ENCODE data around the gene SAMSN1. TPM values are rescaled to one million over a fixed set of nuclear protein-coding genes. Genes with fewer than 3 reads are reported as not detected.

Gene SAMSN1
- total RNA-seq, 3 donors from 2014 or later (not counting 1 experiment from before 2014, with no cell fraction given) = 17.7 to 101 (median 18.2) TPM

GRCh38 chr21:14479241-14479786 lies 66.8 kb downstream of the SAMSN1 start:
- Mint-ChIP-seq H3K4me3 (no peak overlapping the region), H3K27me3 (ENCODE audit: low read depth in 2 of 2) (no peaks in the 10 kb centered on the region), H3K36me3 (no peaks in the 10 kb centered on the region), H3K27ac (no peak overlapping the region), H3K4me1 (peaks cover 16 to 18% of the 10 kb centered on the region in 2 donors), H3K9me3 (no peaks in the 10 kb centered on the region)
- ATAC-seq (no peak), DNase-seq (no peak)
- H3K36me3 ChIP-seq (ENCODE audit: control insufficient read depth, insufficient read depth, low read length) = no peaks in the 10 kb centered on the region
- no peak for TF ChIP-seq CTCF (IDR thresholded peaks at IDR 0.05)
- no peak overlapping the region for H3K4me3 ChIP-seq (ENCODE audit: low read length)
- H3K9me3 ChIP-seq (ENCODE audit: control insufficient read depth, insufficient read depth, low read length) = no peaks in the 10 kb centered on the region
- H3K27ac ChIP-seq (ENCODE audit: low read length) = no peak overlapping the region
- WGBS (ENCODE audit: insufficient coverage) = 43% methylated on average over 1 of the region's 1 CpG
- no peaks in the 10 kb centered on the region for H3K27me3 ChIP-seq (ENCODE audit: control insufficient read depth, insufficient read depth, low read length)
- intact Hi-C loops (cut with micrococcal nuclease) = no loop called here
- peaks cover 12% of the 10 kb centered on the region for H3K4me1 ChIP-seq (ENCODE audit: control insufficient read depth, insufficient read depth, low read length)

GRCh38 chr21:14477841-14478240 lies 68.3 kb downstream of the SAMSN1 start:
- no CpG with 5 or more reads among the region's 1 CpG for WGBS (ENCODE audit: insufficient coverage)
- H3K27ac ChIP-seq (ENCODE audit: low read length) = no peak overlapping the region
- peaks cover 8% of the 10 kb centered on the region for H3K4me1 ChIP-seq (ENCODE audit: control insufficient read depth, insufficient read depth, low read length)
- DNase-seq = no peak
- H3K36me3 Mint-ChIP-seq = no peaks in the 10 kb centered on the region
- no peaks in the 10 kb centered on the region for H3K9me3 ChIP-seq (ENCODE audit: control insufficient read depth, insufficient read depth, low read length)
- H3K36me3 ChIP-seq (ENCODE audit: control insufficient read depth, insufficient read depth, low read length) = no peaks in the 10 kb centered on the region
- intact Hi-C loops (cut with micrococcal nuclease) = no loop called here
- no peak overlapping the region for H3K27ac Mint-ChIP-seq
- H3K4me3 ChIP-seq (ENCODE audit: low read length) = no peak overlapping the region
- TF ChIP-seq CTCF (IDR thresholded peaks at IDR 0.05) = no peak
- H3K27me3 Mint-ChIP-seq (ENCODE audit: low read depth in 2 of 2) = no peaks in the 10 kb centered on the region
- no peak for ATAC-seq
- H3K27me3 ChIP-seq (ENCODE audit: control insufficient read depth, insufficient read depth, low read length) = no peaks in the 10 kb centered on the region
- no peak overlapping the region for H3K4me3 Mint-ChIP-seq
- H3K9me3 Mint-ChIP-seq = no peaks in the 10 kb centered on the region
- peaks cover 10% of the 10 kb centered on the region in 2 donors for H3K4me1 Mint-ChIP-seq

GRCh38 chr21:14477133-14477532 lies 69.0 kb downstream of the SAMSN1 start:
- no peaks in the 10 kb centered on the region for H3K9me3 ChIP-seq (ENCODE audit: control insufficient read depth, insufficient read depth, low read length)
- no peak overlapping the region for H3K4me3 ChIP-seq (ENCODE audit: low read length)
- Mint-ChIP-seq H3K4me1 (peaks cover 7 to 8% of the 10 kb centered on the region in 2 donors), H3K4me3 (no peak overlapping the region), H3K36me3 (no peaks in the 10 kb centered on the region), H3K9me3 (no peaks in the 10 kb centered on the region), H3K27ac (no peak overlapping the region), H3K27me3 (ENCODE audit: low read depth in 2 of 2) (no peaks in the 10 kb centered on the region)
- H3K27me3 ChIP-seq (ENCODE audit: control insufficient read depth, insufficient read depth, low read length) = no peaks in the 10 kb centered on the region
- intact Hi-C loops (cut with micrococcal nuclease) = no loop called here
- no peak for ATAC-seq
- H3K27ac ChIP-seq (ENCODE audit: low read length) = no peak overlapping the region
- H3K36me3 ChIP-seq (ENCODE audit: control insufficient read depth, insufficient read depth, low read length) = no peaks in the 10 kb centered on the region
- peaks cover 8% of the 10 kb centered on the region for H3K4me1 ChIP-seq (ENCODE audit: control insufficient read depth, insufficient read depth, low read length)
- TF ChIP-seq CTCF (IDR thresholded peaks at IDR 0.05) = no peak
- no CpG with 5 or more reads among the region's 2 CpGs for WGBS (ENCODE audit: insufficient coverage)
- DNase-seq = no peak

GRCh38 chr21:14474995-14475394 lies 71.1 kb downstream of the SAMSN1 start:
- Mint-ChIP-seq H3K27me3 (ENCODE audit: low read depth in 2 of 2) (no peaks in the 10 kb centered on the region), H3K36me3 (no peaks in the 10 kb centered on the region), H3K9me3 (no peaks in the 10 kb centered on the region), H3K4me3 (no peak overlapping the region), H3K27ac (no peak overlapping the region), H3K4me1 (no peaks in the 10 kb centered on the region)
- intact Hi-C loops (cut with micrococcal nuclease) = no loop called here
- DNase-seq (no peak), ATAC-seq (no peak)
- Histone ChIP-seq H3K9me3 (ENCODE audit: control insufficient read depth, insufficient read depth, low read length) (no peaks in the 10 kb centered on the region), H3K4me1 (ENCODE audit: control insufficient read depth, insufficient read depth, low read length) (no peaks in the 10 kb centered on the region), H3K4me3 (ENCODE audit: low read length) (no peak overlapping the region), H3K36me3 (ENCODE audit: control insufficient read depth, insufficient read depth, low read length) (no peaks in the 10 kb centered on the region), H3K27ac (ENCODE audit: low read length) (no peak overlapping the region), H3K27me3 (ENCODE audit: control insufficient read depth, insufficient read depth, low read length) (no peaks in the 10 kb centered on the region)
- no peak for TF ChIP-seq CTCF (IDR thresholded peaks at IDR 0.05)
